Stomach (tissue), 4 donors: ENCODE data around the gene ARPP21.

ENCODE experiments used
- CTCF ChIP-seq, 7 experiments: fragments of 450-650 bp in 4 of 7; fragments of 200-600 bp in 3 of 7; sonication (generic) in 3 of 7; IDR thresholded peaks; one replicate each; pipeline ENCODE4 v1.5.1; 2016 to 2019; ENCODE audit warnings: antibody characterized with exemption in 7 of 7, control low read depth in 2 of 7, mild to moderate bottlenecking in 1 of 7
- POLR2AphosphoS5 ChIP-seq, 3 donors: sonication (generic); formaldehyde crosslinking; IDR thresholded peaks; one replicate each; pipeline ENCODE4 v1.6.1; 2016; ENCODE audit warnings: antibody characterized with exemption in 3 of 3

GRCh38 chr3:35748144-35748543 is 108.8 kb downstream of the ARPP21 start:
- no peak for TF ChIP-seq CTCF (IDR thresholded peaks at IDR 0.05)
- TF ChIP-seq POLR2AphosphoS5 (IDR thresholded peaks at IDR 0.05): no peak
